Superior temporal gyrus (tissue), 1 donor: Measurements from ENCODE around the gene ANKRD9.

ENCODE experiments used
- DNase-seq: peaks from one replicate; pipeline ENCODE4 v3.0.0-alpha.2; 2016; ENCODE audit errors: extremely low spot score

ANKRD9 gene

DNA sequence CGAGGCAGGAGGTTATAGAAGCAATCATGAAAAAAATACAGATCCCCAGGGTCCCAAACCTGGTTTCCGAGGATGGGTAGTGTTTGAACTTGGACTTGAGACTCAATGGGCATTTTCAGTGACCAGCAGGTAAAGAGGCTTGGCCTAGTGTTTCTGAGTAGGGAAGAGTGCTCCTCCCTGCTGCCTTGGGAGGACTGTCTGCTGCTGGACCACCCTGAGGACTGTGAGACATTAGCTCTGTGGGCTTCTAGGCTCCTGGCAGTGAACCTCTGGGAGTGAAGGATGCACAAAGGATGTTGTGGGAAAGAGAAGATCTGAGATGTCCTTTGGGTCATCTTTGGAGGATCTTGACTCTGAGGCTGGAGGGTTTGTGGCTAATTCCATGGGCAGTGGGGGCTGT lies 30.5 kb downstream of the ANKRD9 start:
- DNase-seq, result no peak

GRCh38 chr14:102474934-102475333 lies 34.6 kb downstream of the ANKRD9 start:
- peak; percentile 69 for DNase-seq

DNA sequence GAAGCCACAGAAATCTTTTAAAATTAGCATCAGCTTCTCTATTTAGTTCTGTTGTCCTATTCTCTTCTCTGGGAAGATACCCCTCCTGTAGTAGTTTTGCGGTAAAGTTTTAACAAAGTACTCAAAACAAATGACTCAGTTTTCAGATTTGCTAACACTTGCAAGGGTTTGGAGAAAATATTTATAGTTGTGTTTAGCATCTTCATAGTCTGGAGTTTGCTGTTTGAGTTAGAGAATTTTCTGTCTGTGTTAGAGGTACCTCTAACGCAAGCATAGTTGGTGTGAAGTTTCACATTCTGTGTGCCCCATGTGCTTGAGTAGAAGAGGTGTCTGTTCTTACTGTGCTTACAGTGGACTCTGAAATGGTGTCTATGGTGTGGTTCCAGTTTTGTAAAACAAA lies 36.0 kb downstream of the ANKRD9 start:
- no peak for DNase-seq

- DNase-seq, result no peak
These were observed 36.8 kb downstream of the ANKRD9 start for GRCh38 chr14:102472791-102473150.

DNA sequence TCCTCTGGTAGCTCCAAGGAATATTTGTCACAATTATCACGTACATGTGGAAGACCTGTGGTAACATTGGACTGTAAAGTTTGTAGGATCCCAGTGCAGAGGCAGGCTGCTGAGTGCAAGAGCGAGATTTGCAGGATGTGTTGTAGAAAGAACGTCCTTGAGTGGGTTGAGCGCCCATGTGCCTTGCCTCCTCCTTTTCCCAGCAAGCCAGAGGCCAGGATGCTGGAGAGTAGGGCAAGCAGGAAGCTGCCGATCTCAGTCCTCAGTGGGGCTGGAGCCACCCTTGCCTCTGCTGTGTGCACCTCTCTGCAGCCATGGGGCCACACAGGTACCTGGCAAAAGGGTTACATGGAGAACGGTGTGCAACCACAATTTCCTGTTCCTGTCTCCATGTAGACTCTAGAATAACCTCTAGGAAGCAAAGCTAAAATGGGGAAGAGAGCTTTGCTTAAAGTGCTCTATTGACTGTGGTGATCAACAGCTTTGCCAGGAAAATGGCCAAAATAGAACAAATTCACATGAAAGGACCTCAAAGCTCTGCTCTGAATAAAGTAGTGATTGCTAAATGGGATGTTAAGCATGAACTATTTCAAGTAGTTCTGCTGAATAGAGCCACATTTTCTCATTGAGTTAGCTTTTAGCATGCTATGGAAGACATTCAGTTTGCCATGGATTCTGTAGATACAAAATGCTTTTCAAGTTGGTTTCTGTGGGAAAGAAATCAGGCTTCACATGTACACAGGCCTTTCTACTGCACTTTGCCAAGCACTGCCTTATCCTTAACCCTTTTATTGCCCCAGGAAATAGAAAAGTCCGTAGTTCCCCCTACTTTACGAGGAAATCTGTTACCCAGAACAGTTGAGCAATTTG lies 37.4 kb downstream of the ANKRD9 start:
- peak; percentile 39 for DNase-seq

GRCh38 chr14:102469261-102469660 lies 40.3 kb downstream of the ANKRD9 start:
- DNase-seq, result no peak

GRCh38 chr14:102464846-102465341 lies 44.7 kb downstream of the ANKRD9 start:
- DNase-seq, result no peak

DNA sequence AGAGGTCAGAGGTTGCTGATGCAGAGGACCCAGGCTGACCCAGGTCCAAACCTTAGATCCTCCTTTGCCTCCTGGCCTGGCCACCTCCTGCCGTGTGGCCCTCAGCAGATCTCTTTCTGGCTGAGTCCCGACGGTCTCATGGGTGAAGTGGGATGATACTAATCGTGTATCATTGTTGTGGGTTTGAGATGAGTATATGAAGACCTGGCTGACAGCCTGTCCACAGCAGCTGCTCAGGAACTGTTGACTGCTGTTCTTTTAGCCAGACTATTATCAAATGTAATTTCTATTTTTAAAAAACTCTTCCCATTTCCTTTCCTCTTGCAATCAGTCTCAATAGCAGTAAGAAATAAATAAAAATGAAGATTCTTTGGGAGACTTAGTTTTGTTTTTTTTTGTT lies 45.6 kb downstream of the ANKRD9 start:
- DNase-seq, result no peak

- DNase-seq, result no peak
These were observed 47.2 kb downstream of the ANKRD9 start for GRCh38 chr14:102462391-102462790.

DNA sequence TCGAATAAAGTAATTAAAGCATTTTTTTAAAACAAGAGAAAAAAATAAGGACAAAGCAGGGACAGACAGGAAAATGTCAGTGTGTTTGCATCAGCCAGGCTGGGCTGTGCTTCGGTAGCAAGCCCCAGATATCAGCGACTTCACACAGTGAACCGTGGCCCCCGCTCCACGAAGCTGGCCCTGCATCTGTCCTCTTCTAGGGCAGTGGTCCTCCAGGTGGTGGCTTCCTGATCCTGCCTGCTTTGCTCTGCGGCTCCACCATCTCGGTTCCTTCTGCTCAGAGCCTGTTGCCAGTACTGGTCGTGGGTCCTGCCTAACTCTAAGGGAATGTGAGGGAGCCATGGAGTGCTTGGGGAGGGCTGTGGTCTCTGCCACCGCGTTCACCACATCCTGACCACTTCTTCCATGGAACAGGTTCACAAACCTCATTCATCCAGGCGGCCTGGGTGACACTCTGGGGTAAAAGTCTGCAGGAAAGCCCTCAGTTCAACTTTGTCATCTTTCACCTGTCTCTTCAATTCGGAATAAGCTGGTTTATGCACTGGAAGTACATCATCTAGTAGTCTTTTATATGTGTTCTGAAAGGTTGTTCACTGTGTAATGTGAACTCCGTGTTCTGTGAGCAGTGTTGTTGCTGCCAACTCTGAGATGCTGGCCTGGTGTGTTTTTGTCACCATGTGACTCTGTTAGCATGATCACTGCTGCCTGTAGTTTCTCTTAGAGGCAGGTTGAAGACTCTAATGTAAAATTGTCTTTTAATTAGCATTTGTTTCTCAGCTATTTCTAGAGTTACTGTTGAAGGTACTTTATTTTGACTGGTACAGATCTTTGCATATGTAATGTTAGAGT lies 47.9 kb downstream of the ANKRD9 start:
- peak; percentile 57 for DNase-seq

- no peak for DNase-seq
These were observed 52.1 kb downstream of the ANKRD9 start for GRCh38 chr14:102457509-102457908.

DNA sequence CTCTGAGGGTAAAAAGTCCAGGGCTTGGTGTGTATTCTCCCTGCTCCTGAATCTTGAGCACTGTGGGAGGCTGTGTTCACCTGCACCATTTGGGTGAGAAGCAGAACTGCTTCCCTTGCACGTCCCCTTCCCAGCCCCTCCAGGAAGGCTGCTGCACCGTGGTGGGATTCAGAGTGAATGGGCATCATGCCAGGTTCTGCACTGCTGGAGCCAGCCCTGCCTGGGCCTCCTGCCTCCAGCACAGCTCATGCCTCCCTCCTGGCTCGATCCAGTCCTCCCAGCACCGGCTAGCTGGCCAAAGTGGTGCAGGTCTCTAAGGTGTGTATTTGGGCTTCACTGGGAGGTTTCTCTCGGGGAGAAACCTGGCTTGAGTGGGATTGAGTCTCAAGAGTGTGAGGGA lies 54.9 kb downstream of the ANKRD9 start:
- no peak for DNase-seq

DNA sequence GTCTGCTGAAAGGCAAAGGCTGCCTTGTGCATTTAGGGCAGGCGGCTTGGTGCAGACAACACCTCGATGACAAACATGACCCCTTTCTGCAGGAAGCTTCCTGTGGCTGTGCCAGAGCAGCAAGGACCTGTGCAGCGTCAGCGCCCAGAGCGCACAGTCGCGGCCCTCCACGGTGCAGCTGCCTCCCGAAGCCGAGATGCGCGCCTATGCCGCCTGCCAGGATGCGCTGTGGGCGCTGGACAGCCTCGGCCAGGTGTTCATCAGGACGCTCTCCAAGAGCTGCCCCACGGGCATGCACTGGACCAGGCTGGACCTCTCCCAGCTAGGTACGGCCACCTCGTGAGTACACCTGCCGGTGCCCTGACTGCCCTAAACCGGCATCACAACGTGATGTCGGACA lies 57.3 kb downstream of the ANKRD9 start:
- no peak for DNase-seq
